H1 (cell line): ENCODE measurements around the gene TEF. TPM values are rescaled to one million over a fixed set of nuclear protein-coding genes. Genes with fewer than 3 reads are reported as not detected.

Experiments used
- CBX8 ChIP-seq: fragments of 300-800, 300-1000 bp; sonication (generic); IDR thresholded peaks from 2 replicates; pipeline ENCODE4 v1.7.1; 2016; ENCODE audit warnings: low read depth, low read length, borderline replicate concordance
- CTBP2 ChIP-seq: IDR thresholded peaks from 2 replicates; pipeline ENCODE4 v1.7.0; 2011; ENCODE audit warnings: borderline replicate concordance, mild to moderate bottlenecking, moderate library complexity, mixed read lengths, low read length; ENCODE audit not compliant: insufficient read depth, insufficient read length
- CTCF ChIP-seq, 3 experiments: IDR thresholded peaks; 1 replicate in 2 of 3; 2 replicates in 1 of 3; pipeline versions ENCODE4 v1.5.1 to v1.6.1; 2011; ENCODE audit warnings: low read length in 3 of 3, mild to moderate bottlenecking in 3 of 3, inconsistent platforms in 2 of 3, low read depth in 1 of 3, moderate library complexity in 1 of 3; ENCODE audit not compliant: insufficient read depth in 1 of 3; ENCODE audit errors: control extremely low read depth in 1 of 3
- SAP30 ChIP-seq: fragments of 300-600 bp; sonication (generic); IDR thresholded peaks from 2 replicates; pipeline ENCODE4 v1.7.1; 2012; ENCODE audit warnings: low read length, moderate library complexity, mild to moderate bottlenecking, inconsistent platforms; ENCODE audit not compliant: insufficient read depth, insufficient replicate concordance
- polyA plus RNA-seq, 7 experiments: library from polyadenylated mRNA; depleted of rRNA in 3 of 7; stranded (reverse) in 5 of 7; unstranded in 2 of 7; fragments of >200 nt in 5 of 7; fragments of 200-250 nt in 2 of 7; gene quantifications; 1 replicate in 5 of 7; 2 replicates in 1 of 7; 4 replicates in 1 of 7; pipeline versions ENCODE4 v1.2.1 to v1.2.3, GENCODE V29; 2011 to 2013; ENCODE audit warnings: missing spikeins in 2 of 7, mixed read lengths in 2 of 7
- total RNA-seq: library from RNA; stranded (reverse); fragmentation: NEBNext Ultra II Directional; extraction: Animal tissue kit (Norgen Biotek cat#: 25700); gene quantifications from 2 replicates; pipeline ENCODE4 v1.2.1, GENCODE V29; 2021

Gene TEF
- total and polyA plus RNA-seq, 2 of the 8 experiments (the other 6 are each of a cell fraction or from before 2014, with no cell fraction given) = 7.4 to 9.0 TPM

DNA sequence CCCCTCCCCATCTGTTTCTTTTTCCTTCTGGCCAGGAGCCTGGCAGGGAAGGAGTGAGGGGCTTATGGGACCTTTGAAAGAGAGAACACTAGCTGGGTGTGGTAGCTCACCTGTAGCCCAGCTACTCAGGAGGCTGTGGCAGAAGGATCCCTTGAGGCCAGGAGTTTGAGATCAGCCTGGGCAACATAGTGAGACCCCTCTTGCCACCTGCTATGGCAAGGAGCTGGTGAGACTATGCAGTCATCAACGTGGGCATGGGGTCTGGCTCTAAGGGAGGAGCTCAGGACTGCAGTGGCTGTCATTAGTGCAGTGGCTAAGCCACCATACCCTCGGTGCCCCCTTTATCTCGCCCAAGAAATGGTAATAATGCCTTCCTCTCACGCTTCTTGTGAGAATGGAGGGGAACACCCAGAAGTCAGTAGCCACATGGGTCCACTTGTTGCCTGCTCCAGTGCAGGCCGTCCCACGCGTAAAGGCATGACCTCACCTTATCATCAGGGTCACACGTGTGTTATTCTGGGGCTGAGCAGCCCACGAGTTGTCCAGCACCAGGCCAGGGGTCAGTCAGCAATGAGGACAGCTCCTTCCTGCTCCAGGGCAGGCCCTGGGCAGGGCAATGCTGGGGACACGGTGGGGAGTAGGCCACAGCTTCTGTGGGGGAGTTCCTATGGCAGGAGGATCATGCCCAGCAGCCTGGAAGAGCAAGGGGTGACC, 27.7 kb upstream of the TEF start (continued):
- TF ChIP-seq CTBP2 (no peak), CBX8 (no peak), SAP30 (no peak), CTCF (IDR thresholded peaks at IDR 0.05; ENCODE audit: control extremely low read depth in 1 of 3, insufficient read depth in 1 of 3, low read depth in 1 of 3, low read length in 3 of 3) (no peak)
